ENCODE measurements around the gene PLCL1. TPM values are rescaled to one million over a fixed set of nuclear protein-coding genes. Genes with fewer than 3 reads are reported as not detected.

PLCL1 gene
- total and polyA plus RNA-seq, 2 donors (not counting 3 experiments of a cell fraction or from before 2014, with no cell fraction given): 0.79 to 3.4 TPM

DNA sequence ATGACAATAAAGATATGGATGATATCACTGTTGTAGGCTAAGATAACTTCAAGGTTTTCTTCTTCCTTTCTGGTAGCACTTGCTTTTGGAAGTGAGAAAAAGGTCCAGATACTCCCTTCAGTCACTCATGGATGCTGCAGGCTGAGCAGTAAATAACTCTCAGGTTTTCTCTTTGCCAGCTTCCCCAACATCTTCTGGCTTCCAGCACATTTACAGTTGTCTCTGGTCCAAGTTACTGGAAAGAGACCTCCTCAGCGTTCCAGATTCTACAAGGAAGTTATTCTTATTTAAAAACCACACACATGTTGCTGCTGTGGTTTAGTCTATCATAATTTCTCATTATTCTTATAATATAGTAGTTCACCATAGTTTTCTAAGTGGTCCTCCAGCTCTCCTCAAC, 383.4 kb downstream of the PLCL1 start:
- Histone ChIP-seq H3K4me1 (ENCODE audit: control insufficient read depth, extremely low read depth, insufficient read depth, low read length) (no peaks in the 10 kb centered on the region), H3K4me3 (replicated peaks in 1 of 3; ENCODE audit: insufficient read depth in 1 of 3, low read depth in 1 of 3, low read length in 3 of 3) (no peak overlapping the region), H3K36me3 (ENCODE audit: control insufficient read depth in 2 of 2, extremely low read depth in 1 of 2, insufficient read depth in 2 of 2, low read length in 2 of 2) (no peaks in the 10 kb centered on the region), H3K27me3 (ENCODE audit: control insufficient read depth in 2 of 2, insufficient read depth in 2 of 2, low read length in 2 of 2) (no peaks in the 10 kb centered on the region), H3K27ac (ENCODE audit: insufficient read depth, low read depth, low read length) (no peak overlapping the region), H3K9ac (replicated peaks; ENCODE audit: extremely low read depth, insufficient read depth, low read length) (no peak overlapping the region), H3K4me2 (ENCODE audit: insufficient read depth, low read length) (no peak overlapping the region), H3K9me3 (replicated peaks; ENCODE audit: control insufficient read depth, insufficient read depth, low read length) (no peaks in the 10 kb centered on the region), H3K9me1 (replicated peaks; ENCODE audit: control insufficient read depth, extremely low read depth, insufficient read depth, low read length) (no peaks in the 10 kb centered on the region), H2AFZ (ENCODE audit: low read depth, low read length) (no peak overlapping the region), H3K79me2 (ENCODE audit: control insufficient read depth, insufficient read depth, low read length) (no peaks in the 10 kb centered on the region), H4K20me1 (replicated peaks; ENCODE audit: control insufficient read depth, extremely low read depth, insufficient read depth, low read length) (no peaks in the 10 kb centered on the region)
- no TSS peak for BruUV-seq (replicated peaks)
- CTCF ChIA-PET: no interaction called here
- POLR2A ChIA-PET: no interaction called here
- DNase-seq (ENCODE audit: low read depth, low spot score) (no peak), FAIRE-seq (no peak)
- dilution Hi-C loops (cut with MboI; ENCODE audit: extremely low pct_ligation_motif_present, low sequenced_read_pairs): no loop called here
- intact Hi-C loops (cut with micrococcal nuclease): no loop called here
- no peak for TF ChIP-seq POLR2A (IDR thresholded peaks at IDR 0.05; ENCODE audit: low read depth, low read length)
- no peak for TF ChIP-seq EZH2 (IDR thresholded peaks at IDR 0.05; ENCODE audit: borderline replicate concordance, low read depth, low read length, severe bottlenecking)
- TF ChIP-seq MAX (IDR thresholded peaks at IDR 0.05; ENCODE audit: insufficient read depth, insufficient read length): no peak
- no peak for TF ChIP-seq FOS (IDR thresholded peaks at IDR 0.05; ENCODE audit: borderline replicate concordance, insufficient read depth, low read length)
- no peak for TF ChIP-seq GATA2 (IDR thresholded peaks at IDR 0.05; ENCODE audit: insufficient read depth, insufficient read length, low read depth, low read length)
- TF ChIP-seq MYC (IDR thresholded peaks at IDR 0.05; ENCODE audit: low read depth, low read length): no peak
- TF ChIP-seq, protein P1, sequence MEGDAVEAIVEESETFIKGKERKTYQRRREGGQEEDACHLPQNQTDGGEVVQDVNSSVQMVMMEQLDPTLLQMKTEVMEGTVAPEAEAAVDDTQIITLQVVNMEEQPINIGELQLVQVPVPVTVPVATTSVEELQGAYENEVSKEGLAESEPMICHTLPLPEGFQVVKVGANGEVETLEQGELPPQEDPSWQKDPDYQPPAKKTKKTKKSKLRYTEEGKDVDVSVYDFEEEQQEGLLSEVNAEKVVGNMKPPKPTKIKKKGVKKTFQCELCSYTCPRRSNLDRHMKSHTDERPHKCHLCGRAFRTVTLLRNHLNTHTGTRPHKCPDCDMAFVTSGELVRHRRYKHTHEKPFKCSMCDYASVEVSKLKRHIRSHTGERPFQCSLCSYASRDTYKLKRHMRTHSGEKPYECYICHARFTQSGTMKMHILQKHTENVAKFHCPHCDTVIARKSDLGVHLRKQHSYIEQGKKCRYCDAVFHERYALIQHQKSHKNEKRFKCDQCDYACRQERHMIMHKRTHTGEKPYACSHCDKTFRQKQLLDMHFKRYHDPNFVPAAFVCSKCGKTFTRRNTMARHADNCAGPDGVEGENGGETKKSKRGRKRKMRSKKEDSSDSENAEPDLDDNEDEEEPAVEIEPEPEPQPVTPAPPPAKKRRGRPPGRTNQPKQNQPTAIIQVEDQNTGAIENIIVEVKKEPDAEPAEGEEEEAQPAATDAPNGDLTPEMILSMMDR (IDR thresholded peaks at IDR 0.05; ENCODE audit: extremely low read depth in 1 of 2, insufficient read depth in 1 of 2, low read depth in 1 of 2, low read length in 2 of 2): no peak
- TF ChIP-seq JUN (IDR thresholded peaks at IDR 0.05; ENCODE audit: borderline replicate concordance, insufficient read depth, insufficient read length, low read depth): no peak
- no peak for TF ChIP-seq POLR2AphosphoS5 (IDR thresholded peaks at IDR 0.05; ENCODE audit: insufficient read depth, low read depth, low read length)
